Head of caudate nucleus (tissue), 42 donors: Measurements from ENCODE around the gene IL1RL2.

Experiments used
- DNase-seq, 42 donors: peaks; one replicate each; pipeline versions ENCODE4 v3.0.0 to v3.0.0-alpha.2; 2020 to 2021; ENCODE audit warnings: mixed read lengths in 7 of 42
- intact Hi-C: fragments of 100-400 bp; cut with DNase I; formaldehyde crosslinking; loops from one replicate; pipeline ENCODE4 v1.15.0; 2022

Gene IL1RL2

GRCh38 chr2:102282678-102283091 is 95.9 kb downstream of the IL1RL2 start:
- DNase-seq, result no peak
- intact Hi-C loops, result no loop called here

DNA sequence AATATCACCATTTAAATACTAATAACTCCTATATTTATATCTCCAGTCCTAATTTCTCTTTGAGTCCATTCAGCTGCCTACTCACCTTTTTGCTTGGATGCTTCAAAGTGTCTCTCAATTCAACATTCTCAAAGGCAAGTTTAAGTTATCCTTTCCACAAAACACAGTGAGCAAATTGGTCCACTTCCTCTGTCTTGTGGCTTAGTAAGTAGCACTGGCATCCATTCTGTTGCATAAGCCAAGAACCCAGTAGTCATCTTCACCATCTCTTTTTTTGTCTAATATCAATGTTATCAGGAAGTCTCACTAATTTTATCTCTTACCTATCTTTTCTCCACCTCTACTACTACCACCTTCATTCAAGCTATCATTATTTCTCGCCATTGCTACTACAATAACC is 97.2 kb downstream of the IL1RL2 start:
- no peak for DNase-seq
- intact Hi-C loops, result no loop called here

GRCh38 chr2:102284611-102285010 is 97.8 kb downstream of the IL1RL2 start:
- intact Hi-C loops, result no loop called here
- no peak for DNase-seq

- intact Hi-C loops, result no loop called here
These were observed 98.5 kb downstream of the IL1RL2 start for GRCh38 chr2:102285368-102285767.

DNA sequence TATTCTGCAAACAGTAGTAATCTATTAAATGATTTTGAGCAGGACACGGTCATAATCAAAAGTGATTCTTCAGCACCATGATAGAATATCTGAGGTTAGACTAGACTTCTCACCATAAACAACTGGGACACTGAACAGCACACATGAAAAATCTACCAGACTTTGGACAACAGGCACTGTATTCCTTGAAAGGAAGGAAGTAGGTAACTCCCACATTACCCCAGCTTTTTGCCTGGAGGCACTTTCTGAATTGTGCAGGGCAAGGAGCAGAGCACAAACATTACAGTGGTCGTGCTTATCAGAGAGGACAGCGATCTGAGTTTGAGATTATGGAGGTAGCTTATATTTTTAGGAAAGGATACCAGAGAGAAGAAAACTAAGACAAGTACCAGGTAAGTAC is 99.2 kb downstream of the IL1RL2 start:
- intact Hi-C loops, result no loop called here
- no peak for DNase-seq

More at GRCh38 chr2:102285368-102285767, 98.5 kb downstream of the IL1RL2 start:
- no peak for DNase-seq

- intact Hi-C loops, result no loop called here
- DNase-seq, result no peak
These were observed 102.3 kb downstream of the IL1RL2 start for GRCh38 chr2:102289129-102289528.
